Stimulated activated CD8-positive, alpha-beta memory T cell treated with anti-CD3 and anti-CD28 coated beads, Interleukin-4, amount 100 ng/mL, for 24 hours (primary cell): ENCODE measurements around the gene PDCD1.
"Not testable (repeated sequence)": the region's sequence is repeated elsewhere in the genome, so short reads cannot be mapped to it uniquely, and the experiment has no call there.

Experiments used
- DNase-seq: peaks from one replicate; pipeline ENCODE4 v3.0.0-alpha.2; 2020; ENCODE audit warnings: low read depth

Gene PDCD1

GRCh38 chr2:241813644-241814392 is 44.9 kb downstream of the PDCD1 start:
- DNase-seq = no peak

- no peak for DNase-seq
Measured at GRCh38 chr2:241812730-241813643, 45.7 kb downstream of the PDCD1 start.

- no peak for DNase-seq
Measured at GRCh38 chr2:241811952-241812729, 46.6 kb downstream of the PDCD1 start.

- no peak for DNase-seq
Measured at GRCh38 chr2:241811201-241811951, 47.3 kb downstream of the PDCD1 start.

GRCh38 chr2:241810307-241811200 is 48.1 kb downstream of the PDCD1 start:
- DNase-seq = no peak

- no peak for DNase-seq
Measured at GRCh38 chr2:241809383-241810306, 49.0 kb downstream of the PDCD1 start.

GRCh38 chr2:241808721-241809382 is 49.8 kb downstream of the PDCD1 start, which contains the start of gene NEU4:
TSS of gene NEU4 (plus strand) at chr2:241809193. CDS start at chr2:241814485, 5,292 bp downstream.
- DNase-seq = no peak

GRCh38 chr2:241808051-241808720 is 50.5 kb downstream of the PDCD1 start:
- DNase-seq = no peak

GRCh38 chr2:241806217-241806616 is 52.5 kb downstream of the PDCD1 start:
- DNase-seq = not testable (repeated sequence)

GRCh38 chr2:241804326-241805229 is 54.1 kb downstream of the PDCD1 start:
- no peak for DNase-seq

- peak; percentile 27 for DNase-seq
Measured at GRCh38 chr2:241803387-241804325, 55.0 kb downstream of the PDCD1 start.

- no peak for DNase-seq
Measured at GRCh38 chr2:241802421-241803318, 56.0 kb downstream of the PDCD1 start.

GRCh38 chr2:241801611-241802420 is 56.9 kb downstream of the PDCD1 start:
- DNase-seq = no peak
